ENCODE results near the gene RAP1B. TPM values are rescaled to one million over a fixed set of nuclear protein-coding genes. Genes with fewer than 3 reads are reported as not detected.

Gene RAP1B
- total and polyA plus RNA-seq, 2 of the 13 experiments (the other 11 are each of a cell fraction or from before 2014, with no cell fraction given), result 71.1 to 92.7 TPM

- Histone ChIP-seq H4K20me1 (ENCODE audit: insufficient read depth, low read length) (peaks cover 42% of the 10 kb centered on the region), H3K4me1 (ENCODE audit: insufficient read depth, low read length) (peaks cover 24% of the 10 kb centered on the region), H3K4me2 (ENCODE audit: low read depth, low read length) (no peak overlapping the region), H3K27ac (ENCODE audit: extremely low read length, insufficient read depth, low read length) (no peak overlapping the region), H3K4me3 (replicated peaks in 1 of 3; ENCODE audit: insufficient read depth in 1 of 3, low read depth in 2 of 3, low read length in 3 of 3) (no peak overlapping the region), H2AFZ (ENCODE audit: low read length) (no peak overlapping the region), H3K79me2 (ENCODE audit: insufficient read depth, low read length) (peaks cover 97% of the 10 kb centered on the region), H3K36me3 (replicated peaks in 1 of 2; ENCODE audit: control insufficient read depth in 1 of 2, insufficient read depth in 2 of 2, low read length in 2 of 2) (peaks cover 2 to 22% of the 10 kb centered on the region in 2 experiments; a peak in 4 of 5 replicates), H3K9me3 (ENCODE audit: low read length) (no peaks in the 10 kb centered on the region), H3K9ac (ENCODE audit: insufficient read depth, low read depth, low read length) (no peak overlapping the region), H3K27me3 (ENCODE audit: control insufficient read depth in 1 of 2, insufficient read depth in 2 of 2, low read length in 2 of 2) (no peaks in the 10 kb centered on the region)
- intact Hi-C loops (cut with micrococcal nuclease; ENCODE audit: unreplicated experiment), result no loop called here
- DNase-seq (ENCODE audit: low spot score) (no peak), FAIRE-seq (no peak), ATAC-seq (no peak)
- ChIA-PET CTCF (ENCODE audit: low intra/inter-chr PET ratio, low total read pairs) (no interaction called here), POLR2A (no interaction called here)
- in situ Hi-C loops (cut with HindIII; ENCODE audit: extremely low pct_ligation_motif_present, low pct_unique_long_range_greater_than_20kb), result no loop called here
- WGBS (ENCODE audit: low lambda C conversion rate), result 100% methylated on average over 2 of the region's 2 CpGs
- no peak for TF ChIP-seq HDAC6 (IDR thresholded peaks at IDR 0.05; ENCODE audit: low read depth, low read length)
- peak in 1 of 2 experiments; percentile 58; a peak in 3 of 4 replicates for TF ChIP-seq MAFK (conservative IDR thresholded peaks at IDR 0.05 in 1 of 2, IDR thresholded peaks at IDR 0.05 in 1 of 2; ENCODE audit: low read length in 2 of 2)
- BruUV-seq (replicated peaks), result no TSS peak
Observed at GRCh38 chr12:68624933-68625332, 14.2 kb downstream of the RAP1B start.

DNA sequence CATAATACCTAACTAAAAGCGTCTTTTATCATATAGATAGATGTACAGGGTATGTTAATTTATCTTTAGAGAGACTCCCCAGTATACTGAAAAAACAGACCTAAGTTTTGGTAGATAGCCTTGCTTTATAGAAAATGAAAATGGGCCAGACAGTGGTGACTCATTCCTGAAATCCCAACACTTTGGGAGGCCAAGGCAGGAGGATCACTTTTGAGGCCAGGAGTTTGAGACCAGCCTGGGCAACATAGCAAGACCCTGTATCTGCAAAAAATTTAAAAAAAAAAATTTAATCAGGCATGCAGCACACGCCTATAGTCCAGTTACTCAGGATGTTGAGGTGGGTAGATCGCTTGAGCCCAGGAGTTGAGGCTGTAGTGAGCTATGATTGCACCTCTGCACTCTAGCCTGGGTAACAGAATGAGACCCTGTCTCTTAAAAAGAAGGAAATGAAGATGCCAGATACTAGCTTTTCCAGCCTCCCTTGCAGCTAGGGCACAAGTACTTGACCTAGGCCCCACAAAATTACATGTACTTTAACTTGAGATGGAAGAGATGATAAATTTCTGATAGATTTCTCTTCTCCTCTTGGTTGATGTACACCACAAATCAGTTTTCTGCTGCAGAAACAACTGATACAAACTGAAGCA, 17.1 kb downstream of the RAP1B start:
- Histone ChIP-seq H3K79me2 (ENCODE audit: insufficient read depth, low read length) (peaks cover 88% of the 10 kb centered on the region), H3K36me3 (replicated peaks in 1 of 2; ENCODE audit: control insufficient read depth in 1 of 2, insufficient read depth in 2 of 2, low read length in 2 of 2) (peaks cover 2 to 25% of the 10 kb centered on the region in 2 experiments; a peak in 4 of 5 replicates), H3K27me3 (ENCODE audit: control insufficient read depth in 1 of 2, insufficient read depth in 2 of 2, low read length in 2 of 2) (no peaks in the 10 kb centered on the region), H3K9ac (ENCODE audit: insufficient read depth, low read depth, low read length) (no peak overlapping the region), H2AFZ (ENCODE audit: low read length) (no peak overlapping the region), H3K27ac (ENCODE audit: extremely low read length, insufficient read depth, low read length) (no peak overlapping the region), H3K4me1 (ENCODE audit: insufficient read depth, low read length) (no peaks in the 10 kb centered on the region), H3K9me3 (ENCODE audit: low read length) (no peaks in the 10 kb centered on the region), H3K4me2 (ENCODE audit: low read depth, low read length) (no peak overlapping the region), H3K4me3 (replicated peaks in 1 of 3; ENCODE audit: insufficient read depth in 1 of 3, low read depth in 2 of 3, low read length in 3 of 3) (no peak overlapping the region), H4K20me1 (ENCODE audit: insufficient read depth, low read length) (peaks cover 22% of the 10 kb centered on the region)
- POLR2A ChIA-PET, result no interaction called here
- BruUV-seq (replicated peaks), result no TSS peak
- DNase-seq (ENCODE audit: low spot score) (no peak), FAIRE-seq (no peak), ATAC-seq (no peak)
- intact Hi-C loops (cut with micrococcal nuclease; ENCODE audit: unreplicated experiment), result no loop called here
- TF ChIP-seq ZBTB34 (CRISPR knock-in tag; IDR thresholded peaks at IDR 0.05), result no peak
- TF ChIP-seq ZNF121 (CRISPR knock-in tag; IDR thresholded peaks at IDR 0.05), result 0 out of 2 replicates have a peak, but pooled peaks have one; percentile 26
- TF ChIP-seq ZMYM2 (CRISPR knock-in tag; IDR thresholded peaks at IDR 0.05), result no peak
- CTCF ChIA-PET (ENCODE audit: low intra/inter-chr PET ratio, low total read pairs), result no interaction called here
- 97% methylated on average over 3 of the region's 3 CpGs for WGBS (ENCODE audit: low lambda C conversion rate)
- in situ Hi-C loops (cut with HindIII; ENCODE audit: extremely low pct_ligation_motif_present, low pct_unique_long_range_greater_than_20kb), result no loop called here

Measured in HepG2 (cell line).